T-helper 1 cell treated with Interleukin-12 subunit alpha and Interleukin-12 subunit beta and Interleukin-4 antibody, amounts not matched to agents 30 μg/mL and 1 μg/mL, for 36 hours (primary cell): ENCODE data around the gene ISG15.
"Not testable (repeated sequence)": the region's sequence is repeated elsewhere in the genome, so short reads cannot be mapped to it uniquely, and the experiment has no call there.

Source experiments
- H3K27ac Mint-ChIP-seq: one replicate; pipeline ENCODE4 v1.8.0; 2021; ENCODE audit warnings: mild to moderate bottlenecking, mixed read lengths
- H3K27me3 Mint-ChIP-seq: one replicate; pipeline ENCODE4 v1.8.0; 2021; ENCODE audit warnings: low read depth, mixed read lengths
- H3K36me3 Mint-ChIP-seq: one replicate; pipeline ENCODE4 v1.8.0; 2021; ENCODE audit warnings: low read depth, mixed read lengths
- H3K4me1 Mint-ChIP-seq: one replicate; pipeline ENCODE4 v1.8.0; 2021; ENCODE audit warnings: low read depth, mixed read lengths
- H3K4me3 Mint-ChIP-seq: one replicate; pipeline ENCODE4 v1.8.0; 2021; ENCODE audit warnings: mild to moderate bottlenecking, moderate library complexity, mixed read lengths
- H3K9me3 Mint-ChIP-seq: one replicate; pipeline ENCODE4 v1.8.0; 2021; ENCODE audit warnings: mixed read lengths

ISG15 gene

DNA sequence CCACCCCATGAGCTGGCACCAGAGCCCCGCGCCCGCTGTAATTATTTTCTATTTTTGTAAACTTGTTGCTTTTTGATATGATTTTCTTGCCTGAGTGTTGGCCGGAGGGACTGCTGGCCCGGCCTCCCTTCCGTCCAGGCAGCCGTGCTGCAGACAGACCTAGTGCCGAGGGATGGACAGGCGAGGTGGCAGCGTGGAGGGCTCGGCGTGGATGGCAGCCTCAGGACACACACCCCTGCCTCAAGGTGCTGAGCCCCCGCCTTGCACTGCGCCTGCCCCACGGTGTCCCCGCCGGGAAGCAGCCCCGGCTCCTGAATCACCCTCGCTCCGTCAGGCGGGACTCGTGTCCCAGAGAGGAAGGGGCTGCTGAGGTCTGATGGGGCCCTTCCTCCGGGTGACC is 41.7 kb downstream of the ISG15 start:
- peaks cover 3% of the 10 kb centered on the region for H3K4me1 Mint-ChIP-seq
- peaks cover 21% of the 10 kb centered on the region for H3K27me3 Mint-ChIP-seq
- H3K27ac Mint-ChIP-seq, result no peak overlapping the region
- no peaks in the 10 kb centered on the region for H3K36me3 Mint-ChIP-seq
- H3K4me3 Mint-ChIP-seq, result no peak overlapping the region
- H3K9me3 Mint-ChIP-seq, result no peaks in the 10 kb centered on the region

GRCh38 chr1:1055841-1056736 is 42.8 kb downstream of the ISG15 start:
- Mint-ChIP-seq H3K4me1 (peaks cover 9% of the 10 kb centered on the region), H3K36me3 (no peaks in the 10 kb centered on the region), H3K4me3 (no peak overlapping the region), H3K27me3 (peaks cover 21% of the 10 kb centered on the region), H3K27ac (no peak overlapping the region), H3K9me3 (no peaks in the 10 kb centered on the region)

- H3K27ac Mint-ChIP-seq, H3K9me3 Mint-ChIP-seq, H3K36me3 Mint-ChIP-seq: not testable (repeated sequence)
- peak overlapping the region; percentile 31 for H3K4me3 Mint-ChIP-seq
- H3K27me3 Mint-ChIP-seq, result peaks cover 21% of the 10 kb centered on the region
- peaks cover 11% of the 10 kb centered on the region for H3K4me1 Mint-ChIP-seq
These were observed 44.4 kb downstream of the ISG15 start for GRCh38 chr1:1057769-1058087.

GRCh38 chr1:1058088-1058905 is 45.0 kb downstream of the ISG15 start:
- Mint-ChIP-seq H3K27ac (peak overlapping the region; percentile 63), H3K27me3 (peaks cover 21% of the 10 kb centered on the region), H3K36me3 (no peaks in the 10 kb centered on the region), H3K4me1 (peaks cover 13% of the 10 kb centered on the region), H3K4me3 (peak overlapping the region; percentile 80), H3K9me3 (no peaks in the 10 kb centered on the region)

DNA sequence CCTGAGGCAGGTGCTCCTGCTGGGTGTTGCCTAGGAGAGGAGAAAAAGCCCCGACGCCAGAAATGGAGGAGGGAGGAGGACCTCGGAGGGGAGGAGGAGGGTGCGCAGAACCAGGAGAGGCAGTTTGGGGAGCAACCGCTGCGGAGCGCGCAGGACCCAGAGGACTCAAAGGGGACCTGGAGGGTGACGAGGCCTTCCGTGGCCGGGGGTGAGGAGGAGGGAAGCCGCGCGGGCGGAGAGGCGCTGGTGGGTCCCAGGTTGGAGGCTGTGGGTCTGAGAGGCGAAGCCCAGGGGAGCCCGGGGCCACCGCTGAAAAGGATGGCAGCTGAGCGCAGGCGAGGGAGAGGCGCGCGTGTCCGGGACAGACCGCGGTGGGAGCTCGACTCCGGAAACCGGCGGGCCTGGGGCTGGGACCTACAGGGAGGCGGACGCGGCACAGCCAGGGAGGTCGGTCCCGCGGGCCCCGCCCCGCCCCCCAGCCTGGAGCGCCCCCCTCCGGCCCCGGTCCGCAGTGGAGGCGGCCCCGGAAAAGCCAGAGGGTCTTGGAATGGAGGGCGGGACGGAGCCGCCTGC is 45.7 kb downstream of the ISG15 start:
- no peaks in the 10 kb centered on the region for H3K9me3 Mint-ChIP-seq
- no peaks in the 10 kb centered on the region for H3K36me3 Mint-ChIP-seq
- peak overlapping the region; percentile 63 for H3K27ac Mint-ChIP-seq
- peaks cover 21% of the 10 kb centered on the region for H3K27me3 Mint-ChIP-seq
- H3K4me1 Mint-ChIP-seq, result peaks cover 13% of the 10 kb centered on the region
- H3K4me3 Mint-ChIP-seq, result peak overlapping the region; percentile 80

DNA sequence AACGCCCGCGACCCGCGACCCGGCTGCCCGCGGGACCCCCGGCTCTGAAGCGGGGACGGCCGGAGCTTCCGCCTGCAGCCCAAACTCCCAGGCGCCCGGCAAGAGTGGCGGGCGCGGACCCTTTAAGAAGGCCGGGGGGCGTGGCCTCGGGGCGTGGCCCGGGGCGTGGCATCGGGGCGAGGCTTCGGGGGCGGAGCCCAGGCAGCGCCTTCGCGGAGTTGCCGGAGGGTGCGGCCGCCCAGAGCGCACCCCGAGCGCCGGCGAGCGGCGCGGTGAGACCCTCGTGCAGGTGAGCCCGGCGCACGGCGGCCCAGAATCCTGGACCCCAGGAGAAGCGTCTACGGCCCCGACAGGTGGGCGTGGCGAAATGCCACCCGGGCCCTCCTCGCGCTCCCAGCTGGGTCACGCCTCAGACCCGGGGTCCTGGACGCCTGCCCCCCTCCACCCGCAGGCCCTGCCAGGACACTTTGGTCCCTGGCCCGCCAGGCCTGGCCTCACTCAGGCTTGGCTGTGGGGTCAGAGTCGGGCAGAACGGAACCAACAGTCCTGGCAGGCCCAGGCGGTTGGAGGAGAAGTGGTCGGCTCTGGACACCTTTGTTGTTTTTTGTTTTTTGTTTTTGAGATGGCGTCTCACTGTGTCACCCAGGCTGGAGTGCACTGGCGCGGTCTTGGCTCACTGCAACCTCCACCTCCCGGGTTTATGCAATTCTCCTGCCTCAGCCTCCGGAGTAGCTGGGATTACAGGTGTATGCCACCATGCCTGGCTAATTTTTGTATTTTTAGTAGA is 46.4 kb downstream of the ISG15 start:
- peaks cover 21% of the 10 kb centered on the region for H3K27me3 Mint-ChIP-seq
- peak overlapping the region; percentile 75 for H3K4me3 Mint-ChIP-seq
- no peaks in the 10 kb centered on the region for H3K9me3 Mint-ChIP-seq
- no peaks in the 10 kb centered on the region for H3K36me3 Mint-ChIP-seq
- peak overlapping the region; percentile 62 for H3K27ac Mint-ChIP-seq
- H3K4me1 Mint-ChIP-seq, result peaks cover 13% of the 10 kb centered on the region

- Mint-ChIP-seq H3K27ac (peak overlapping the region; percentile 62), H3K36me3 (no peaks in the 10 kb centered on the region), H3K27me3 (peaks cover 21% of the 10 kb centered on the region), H3K4me1 (peaks cover 13% of the 10 kb centered on the region), H3K4me3 (peak overlapping the region; percentile 75), H3K9me3 (no peaks in the 10 kb centered on the region)
These were observed 47.1 kb downstream of the ISG15 start for GRCh38 chr1:1060281-1061000.

- Mint-ChIP-seq H3K4me3 (peak overlapping the region; percentile 62), H3K4me1 (peaks cover 13% of the 10 kb centered on the region), H3K27me3 (peaks cover 21% of the 10 kb centered on the region), H3K36me3 (no peaks in the 10 kb centered on the region), H3K27ac (no peak overlapping the region), H3K9me3 (no peaks in the 10 kb centered on the region)
These were observed 48.5 kb downstream of the ISG15 start for GRCh38 chr1:1061682-1062345.

- peaks cover 13% of the 10 kb centered on the region for H3K4me1 Mint-ChIP-seq
- no peak overlapping the region for H3K27ac Mint-ChIP-seq
- H3K9me3 Mint-ChIP-seq, result no peaks in the 10 kb centered on the region
- H3K36me3 Mint-ChIP-seq, result no peaks in the 10 kb centered on the region
- H3K27me3 Mint-ChIP-seq, result peaks cover 13% of the 10 kb centered on the region
- H3K4me3 Mint-ChIP-seq, result peak overlapping the region; percentile 46
These were observed 49.3 kb downstream of the ISG15 start for GRCh38 chr1:1062348-1063163.

- peaks cover 5% of the 10 kb centered on the region for H3K27me3 Mint-ChIP-seq
- peak overlapping the region; percentile 57 for H3K27ac Mint-ChIP-seq
- H3K9me3 Mint-ChIP-seq, result no peaks in the 10 kb centered on the region
- H3K4me1 Mint-ChIP-seq, result peaks cover 10% of the 10 kb centered on the region
- no peaks in the 10 kb centered on the region for H3K36me3 Mint-ChIP-seq
- peak overlapping the region; percentile 46 for H3K4me3 Mint-ChIP-seq
These were observed 50.1 kb downstream of the ISG15 start for GRCh38 chr1:1063261-1063944.
